GM21825 (cell line): ENCODE results near the gene COA3.

Experiments
- ATAC-seq: cut with Tn5 transposase; IDR thresholded peaks from one replicate; pipeline ENCODE4 v1.9.1; 2021; ENCODE audit warnings: mild to moderate bottlenecking, moderate library complexity; ENCODE audit not compliant: unreplicated experiment

Gene COA3

GRCh38 chr17:42819939-42820535 is 21.5 kb upstream of the COA3 start:
- ATAC-seq = no peak

- no peak for ATAC-seq
These were observed 19.9 kb upstream of the COA3 start for GRCh38 chr17:42818379-42818778.

DNA sequence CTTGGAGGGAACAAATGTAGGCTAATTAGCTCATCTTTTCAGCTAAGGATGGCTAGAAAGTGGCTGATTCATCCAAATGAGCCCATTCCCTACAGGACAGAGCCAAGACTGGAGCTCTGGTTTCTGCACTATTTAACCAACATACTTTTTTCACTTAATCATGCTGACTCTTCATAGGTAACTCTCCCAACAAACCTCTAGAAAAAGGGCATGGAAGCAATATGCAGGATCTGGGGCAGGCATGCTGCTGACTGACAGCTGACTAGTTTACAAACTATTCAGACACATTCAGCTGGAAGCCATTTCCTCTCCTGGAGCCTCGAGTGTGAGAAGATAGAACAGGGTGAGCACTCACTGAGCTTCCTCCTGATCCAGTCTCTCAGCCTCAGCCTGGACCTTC is 19.4 kb upstream of the COA3 start:
- no peak for ATAC-seq

GRCh38 chr17:42814633-42815399 is 16.3 kb upstream of the COA3 start:
- ATAC-seq = no peak

DNA sequence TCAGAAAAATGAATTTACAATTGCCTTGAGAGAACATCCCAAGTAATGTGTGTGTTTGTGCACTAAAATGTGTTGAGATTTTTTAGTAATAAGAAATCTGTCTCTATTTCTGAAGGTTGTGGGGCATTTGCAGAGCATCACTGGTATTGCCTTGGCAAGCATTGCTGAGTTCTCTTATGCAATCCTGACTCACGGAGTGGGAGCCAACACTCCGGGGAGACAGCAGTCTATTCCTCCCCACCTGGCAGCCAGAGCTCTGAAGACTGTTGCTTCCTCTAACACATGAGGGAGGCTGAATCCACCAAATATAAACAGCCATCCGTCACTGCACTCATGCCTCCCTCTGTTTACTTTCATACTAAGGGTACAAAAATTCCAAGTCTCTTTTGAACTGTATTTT is 10.7 kb upstream of the COA3 start:
- no peak for ATAC-seq

GRCh38 chr17:42806249-42806648 is 7.7 kb upstream of the COA3 start:
- ATAC-seq = no peak

DNA sequence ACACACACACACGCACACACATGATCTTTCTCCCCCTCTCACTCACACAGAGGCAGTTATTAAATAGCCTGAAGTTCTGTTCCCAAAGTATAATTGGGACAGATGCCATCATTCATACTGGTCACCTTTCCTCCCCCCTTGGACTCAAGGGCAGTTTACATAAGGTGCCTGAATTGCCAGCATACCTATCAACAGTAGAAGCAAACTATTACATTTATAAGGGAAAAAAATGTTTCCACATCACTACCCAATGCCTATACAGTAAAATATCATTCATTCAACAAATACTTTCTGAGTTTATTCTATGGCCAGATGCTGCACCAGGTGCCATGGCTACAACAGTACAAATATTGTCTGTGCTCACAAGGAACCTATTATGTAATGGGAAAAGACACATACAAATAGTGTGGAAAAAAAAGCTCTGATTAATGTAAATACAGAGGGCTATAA is 6.4 kb upstream of the COA3 start:
- ATAC-seq = no peak

GRCh38 chr17:42803074-42803883 is 4.8 kb upstream of the COA3 start:
- no peak for ATAC-seq

- no peak for ATAC-seq
These were observed 507 bp downstream of the COA3 start for GRCh38 chr17:42798011-42798382.

DNA sequence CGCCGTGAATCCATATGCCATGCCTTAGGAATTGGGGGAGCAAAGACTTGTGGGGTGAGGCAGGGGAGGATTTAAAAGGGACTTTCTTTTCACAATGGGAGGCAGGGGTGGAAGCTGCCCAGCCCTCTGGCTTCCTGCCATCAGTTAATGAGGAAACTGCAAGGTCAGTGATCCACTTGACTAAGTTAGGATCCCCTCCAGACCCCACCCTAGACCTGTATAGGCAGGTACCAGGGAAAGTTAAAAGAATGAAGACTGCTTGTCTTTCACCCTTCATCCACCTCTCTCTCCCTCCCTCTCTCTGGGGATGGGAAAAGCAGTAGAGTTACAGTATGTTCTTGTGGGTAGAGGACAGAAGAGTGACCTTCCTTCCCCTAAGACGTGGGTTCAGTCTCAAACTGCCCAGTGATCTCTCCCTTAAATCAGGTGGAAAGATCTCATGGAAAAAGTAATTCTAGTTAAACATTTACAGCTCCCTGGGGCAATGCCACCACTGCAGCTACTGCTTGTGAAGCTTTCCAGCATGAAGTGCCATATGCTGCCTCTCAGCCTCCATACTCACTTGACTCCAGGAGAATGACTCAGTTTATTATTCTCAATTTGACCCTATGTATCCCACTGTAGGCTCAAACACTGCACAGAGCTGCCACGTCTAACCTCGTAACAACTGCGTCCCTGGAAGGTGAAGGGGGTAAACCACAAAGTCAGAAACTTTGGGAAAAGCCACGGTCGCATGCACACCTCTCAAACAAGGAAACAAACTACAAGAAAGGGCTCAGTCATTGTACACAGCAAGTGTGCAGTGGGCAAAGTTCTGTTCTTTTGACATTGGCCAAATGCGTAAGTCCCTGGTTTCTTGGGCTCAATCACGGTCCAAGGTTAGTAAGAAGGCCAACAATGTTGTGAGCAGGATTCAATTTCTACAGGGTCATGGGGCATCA is 1.2 kb downstream of the COA3 start:
- ATAC-seq = no peak

DNA sequence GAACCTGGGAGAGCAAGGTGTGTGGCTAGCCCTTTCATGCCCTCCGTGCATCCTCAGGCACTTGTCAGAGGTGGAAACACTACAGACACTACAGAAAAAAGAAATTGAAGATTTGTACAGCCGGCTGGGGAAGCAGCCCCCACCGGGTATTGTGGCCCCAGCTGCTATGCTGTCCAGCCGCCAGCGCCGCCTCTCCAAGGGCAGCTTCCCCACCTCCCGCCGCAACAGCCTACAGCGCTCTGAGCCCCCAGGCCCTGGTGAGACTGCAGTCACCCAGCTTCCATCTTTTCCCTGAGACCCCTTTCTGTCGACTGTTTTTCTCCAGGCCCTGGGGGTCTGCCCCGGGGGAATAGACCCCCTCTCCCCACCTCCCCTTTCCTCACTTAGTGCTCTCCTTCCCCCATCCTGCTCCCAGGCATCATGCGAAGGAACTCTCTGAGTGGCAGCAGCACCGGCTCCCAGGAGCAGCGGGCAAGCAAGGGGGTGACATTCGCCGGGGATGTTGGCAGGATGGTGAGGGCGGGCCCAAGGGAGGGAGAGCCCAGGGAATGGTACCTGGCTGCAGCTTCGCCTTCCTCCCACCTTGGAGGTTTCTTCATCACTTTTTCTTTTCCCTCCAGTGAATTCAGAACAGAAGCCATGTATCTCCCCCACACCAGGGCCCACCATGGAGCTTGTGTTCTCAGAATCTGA is 2.3 kb downstream of the COA3 start:
- no peak for ATAC-seq

- ATAC-seq = no peak
These were observed 3.0 kb downstream of the COA3 start for GRCh38 chr17:42795465-42795864.

DNA sequence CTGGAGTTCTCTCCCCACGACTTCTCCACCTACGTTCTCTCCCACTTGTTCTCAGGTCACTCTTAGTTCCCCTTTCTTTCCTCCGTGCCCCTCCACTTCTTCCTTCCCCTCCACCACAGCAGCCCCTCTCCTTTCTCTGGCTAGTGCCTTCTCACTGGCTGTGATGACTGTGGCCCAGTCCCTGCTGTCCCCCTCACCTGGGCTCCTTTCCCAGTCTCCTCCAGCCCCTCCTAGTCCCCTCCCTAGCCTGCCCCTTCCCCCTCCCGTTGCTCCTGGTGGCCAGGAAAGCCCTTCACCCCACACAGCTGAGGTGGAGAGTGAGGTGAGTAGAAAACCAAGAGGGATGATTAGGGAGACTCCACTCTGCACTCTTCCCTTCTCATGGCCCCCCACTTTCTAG is 3.4 kb downstream of the COA3 start:
- ATAC-seq = no peak

DNA sequence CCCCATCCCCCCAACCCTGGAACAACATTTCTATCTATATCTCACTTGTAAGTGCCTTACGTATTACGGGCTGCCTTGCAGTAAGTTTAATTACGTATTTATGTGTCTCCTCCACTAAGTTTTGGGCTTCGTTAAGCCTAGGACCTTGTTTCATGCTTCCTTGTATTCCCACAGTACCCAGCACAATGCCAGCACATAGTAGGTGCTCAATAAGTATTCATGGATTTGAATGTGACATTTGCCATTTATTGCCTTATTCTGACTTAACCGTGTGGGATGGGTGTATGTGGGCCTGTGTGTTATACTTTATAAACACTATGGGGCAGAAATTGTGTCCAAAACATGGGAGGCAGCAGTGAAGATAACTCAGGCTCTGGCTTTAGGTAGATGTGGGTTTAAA is 6.0 kb downstream of the COA3 start:
- ATAC-seq = no peak

DNA sequence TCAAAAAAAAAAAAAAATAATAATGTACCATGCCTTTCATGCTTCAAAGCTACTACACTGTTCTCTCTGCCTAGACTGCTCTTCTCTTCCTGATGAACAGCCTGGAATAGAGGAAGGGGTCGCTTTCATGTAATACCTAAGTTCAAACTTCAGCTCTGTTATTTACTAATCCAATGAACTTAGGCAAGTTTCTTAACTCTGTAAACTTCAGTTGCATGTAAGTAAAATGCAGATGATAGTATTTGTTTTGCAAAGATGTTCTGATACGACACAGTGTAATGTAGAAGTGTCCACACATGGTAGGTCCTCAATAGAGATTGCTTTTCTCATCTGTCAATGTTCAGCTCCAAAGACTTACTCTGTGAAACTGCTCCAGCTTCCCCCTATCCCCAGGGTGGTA is 6.6 kb downstream of the COA3 start:
- no peak for ATAC-seq

DNA sequence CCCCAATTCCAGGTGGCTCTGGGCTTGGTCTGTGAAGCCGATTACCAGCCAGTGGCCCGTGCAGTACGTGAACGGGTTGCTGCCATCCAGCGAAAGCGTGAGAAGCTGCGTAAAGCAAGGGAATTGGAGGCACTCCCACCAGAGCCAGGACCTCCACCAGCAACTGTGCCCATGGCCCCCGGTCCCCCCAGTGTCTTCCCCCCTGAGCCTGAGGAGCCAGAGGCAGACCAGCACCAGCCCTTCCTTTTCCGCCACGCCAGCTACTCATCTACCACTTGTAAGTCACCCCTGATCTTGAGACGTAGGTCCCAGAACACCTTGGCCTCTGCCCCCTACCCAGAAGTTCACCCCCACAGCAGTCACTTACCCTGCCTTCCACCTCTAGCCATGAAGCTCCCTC is 11.2 kb downstream of the COA3 start:
- ATAC-seq = no peak

DNA sequence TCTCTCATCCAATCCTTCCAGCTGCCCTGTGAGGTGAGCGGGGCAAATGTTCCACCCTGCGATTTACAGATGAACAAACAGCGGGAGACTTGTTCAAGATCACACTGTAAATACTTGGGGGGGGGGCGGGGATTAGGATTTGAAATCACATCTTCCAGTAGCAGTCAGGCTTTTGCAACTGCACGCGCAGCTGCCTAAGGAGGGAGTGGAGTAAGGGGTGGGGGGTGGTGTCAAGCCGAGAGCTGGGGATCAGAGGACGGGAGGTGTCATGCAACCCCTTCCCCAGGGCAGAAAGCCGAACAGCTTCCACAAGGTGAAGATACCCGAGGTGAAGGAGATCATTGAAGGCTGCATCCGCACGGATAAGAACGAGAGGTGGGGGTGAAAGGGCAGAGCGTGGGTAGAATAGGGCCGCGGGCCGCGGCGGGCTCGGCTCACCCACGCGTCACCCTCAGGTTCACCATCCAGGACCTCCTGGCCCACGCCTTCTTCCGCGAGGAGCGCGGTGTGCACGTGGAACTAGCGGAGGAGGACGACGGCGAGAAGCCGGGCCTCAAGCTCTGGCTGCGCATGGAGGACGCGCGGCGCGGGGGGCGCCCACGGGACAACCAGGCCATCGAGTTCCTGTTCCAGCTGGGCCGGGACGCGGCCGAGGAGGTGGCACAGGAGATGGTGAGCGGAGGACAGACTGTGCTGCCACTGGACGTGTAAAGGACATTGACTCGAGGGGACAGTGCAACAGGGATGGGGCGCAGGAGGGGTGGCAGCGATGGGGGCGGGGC is 13.5 kb downstream of the COA3 start:
- ATAC-seq = no peak

DNA sequence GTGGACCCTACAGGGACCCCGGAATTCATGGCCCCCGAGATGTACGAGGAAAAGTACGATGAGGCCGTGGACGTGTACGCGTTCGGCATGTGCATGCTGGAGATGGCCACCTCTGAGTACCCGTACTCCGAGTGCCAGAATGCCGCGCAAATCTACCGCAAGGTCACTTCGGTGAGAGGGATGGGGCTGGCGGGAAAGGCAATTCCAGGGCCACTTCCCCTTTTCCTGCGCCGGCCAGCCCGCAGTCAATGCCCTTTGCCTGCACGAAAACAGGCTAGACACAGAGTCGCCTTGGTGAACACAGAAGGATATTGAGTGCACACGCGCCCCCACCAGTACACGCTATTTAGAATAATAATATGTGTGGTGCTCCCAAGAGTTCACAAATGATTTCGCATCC is 14.1 kb downstream of the COA3 start:
- ATAC-seq = no peak

DNA sequence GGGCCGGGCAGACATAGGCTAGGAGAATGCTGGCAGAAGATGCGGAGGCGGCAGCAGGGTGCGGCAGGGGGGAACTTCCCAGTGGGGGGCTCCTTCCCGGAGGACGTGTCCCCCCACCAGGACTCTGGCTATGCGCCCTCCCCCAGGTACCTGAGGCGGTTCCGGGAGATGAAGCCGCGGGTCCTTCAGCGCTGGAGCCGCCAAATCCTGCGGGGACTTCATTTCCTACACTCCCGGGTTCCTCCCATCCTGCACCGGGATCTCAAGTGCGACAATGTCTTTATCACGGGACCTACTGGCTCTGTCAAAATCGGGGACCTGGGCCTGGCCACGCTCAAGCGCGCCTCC is 14.7 kb downstream of the COA3 start:
- ATAC-seq = no peak
